ENCODE data around the gene PEPD.

The PEPD gene

GRCh38 chr19:33554391-33554790 lies 32.8 kb upstream of the PEPD start:
- no peak for DNase-seq (ENCODE audit: low read depth)
- H3K4me3 ChIP-seq (replicated peaks; ENCODE audit: low read depth, low read length) = no peak overlapping the region
- TF ChIP-seq, protein P1, sequence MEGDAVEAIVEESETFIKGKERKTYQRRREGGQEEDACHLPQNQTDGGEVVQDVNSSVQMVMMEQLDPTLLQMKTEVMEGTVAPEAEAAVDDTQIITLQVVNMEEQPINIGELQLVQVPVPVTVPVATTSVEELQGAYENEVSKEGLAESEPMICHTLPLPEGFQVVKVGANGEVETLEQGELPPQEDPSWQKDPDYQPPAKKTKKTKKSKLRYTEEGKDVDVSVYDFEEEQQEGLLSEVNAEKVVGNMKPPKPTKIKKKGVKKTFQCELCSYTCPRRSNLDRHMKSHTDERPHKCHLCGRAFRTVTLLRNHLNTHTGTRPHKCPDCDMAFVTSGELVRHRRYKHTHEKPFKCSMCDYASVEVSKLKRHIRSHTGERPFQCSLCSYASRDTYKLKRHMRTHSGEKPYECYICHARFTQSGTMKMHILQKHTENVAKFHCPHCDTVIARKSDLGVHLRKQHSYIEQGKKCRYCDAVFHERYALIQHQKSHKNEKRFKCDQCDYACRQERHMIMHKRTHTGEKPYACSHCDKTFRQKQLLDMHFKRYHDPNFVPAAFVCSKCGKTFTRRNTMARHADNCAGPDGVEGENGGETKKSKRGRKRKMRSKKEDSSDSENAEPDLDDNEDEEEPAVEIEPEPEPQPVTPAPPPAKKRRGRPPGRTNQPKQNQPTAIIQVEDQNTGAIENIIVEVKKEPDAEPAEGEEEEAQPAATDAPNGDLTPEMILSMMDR (IDR thresholded peaks at IDR 0.05; ENCODE audit: low read length, missing control alignments) = no peak

- H3K4me3 ChIP-seq (replicated peaks; ENCODE audit: low read depth, low read length) = no peak overlapping the region
- no peak for DNase-seq (ENCODE audit: low read depth)
- TF ChIP-seq, protein P1 (IDR thresholded peaks at IDR 0.05; ENCODE audit: low read length, missing control alignments) = no peak
Measured at GRCh38 chr19:33553530-33554310, 32.1 kb upstream of the PEPD start.

DNA sequence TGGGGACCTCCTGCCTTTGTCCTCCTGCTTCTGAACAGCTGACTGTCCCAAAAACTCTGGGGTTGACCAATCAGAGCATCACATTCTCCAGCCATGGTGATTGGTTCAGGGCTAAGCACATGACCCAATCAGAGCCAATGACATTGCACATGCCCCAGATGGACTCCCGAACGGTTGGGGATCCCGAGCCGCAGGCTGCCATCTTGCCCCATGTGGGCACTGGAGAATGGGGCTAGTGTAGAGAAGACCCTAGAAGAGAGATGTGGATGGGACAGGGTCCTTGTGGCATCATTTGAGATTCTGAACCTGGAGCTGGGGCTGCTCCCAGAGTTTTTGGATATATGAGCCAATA lies 31.3 kb upstream of the PEPD start:
- TF ChIP-seq, protein P1 (IDR thresholded peaks at IDR 0.05; ENCODE audit: low read length, missing control alignments) = no peak
- no peak for DNase-seq (ENCODE audit: low read depth)
- no peak overlapping the region for H3K4me3 ChIP-seq (replicated peaks; ENCODE audit: low read depth, low read length)

DNA sequence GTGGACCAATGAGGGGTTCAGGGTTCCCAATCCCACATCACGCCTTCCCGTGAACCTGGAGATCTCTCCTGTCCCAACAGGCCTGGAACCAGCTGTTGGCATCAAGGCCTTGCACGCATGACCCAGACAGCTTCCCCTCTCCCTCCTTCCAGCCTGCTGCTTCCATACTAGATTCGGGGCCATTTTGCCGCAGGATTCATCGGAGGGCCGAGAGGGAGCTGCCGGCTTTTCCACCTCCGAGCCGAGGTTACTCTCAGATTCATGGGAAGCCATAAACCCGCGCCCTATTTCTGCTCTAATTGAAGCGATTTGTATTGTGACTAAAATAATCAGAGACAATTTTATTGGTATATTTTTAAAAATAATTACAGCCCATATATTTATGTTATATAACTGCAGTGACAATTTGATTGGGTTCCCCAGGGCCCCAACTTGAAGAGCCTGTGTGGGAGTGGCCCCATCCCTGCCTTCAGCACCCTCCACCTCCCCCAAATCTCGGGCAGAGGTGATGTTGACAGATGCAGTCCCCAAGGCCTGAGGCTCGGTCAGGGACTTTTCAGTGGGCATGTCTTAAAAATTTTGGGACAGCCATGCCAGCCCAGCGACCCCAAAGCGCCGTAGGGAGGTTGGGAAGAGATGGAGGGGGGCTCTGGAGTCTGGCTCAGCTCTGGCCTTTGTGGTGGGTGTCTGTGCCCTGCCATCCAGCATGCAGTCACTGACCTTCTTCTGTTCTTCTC lies 30.8 kb upstream of the PEPD start:
- H3K4me3 ChIP-seq (replicated peaks; ENCODE audit: low read depth, low read length) = no peak overlapping the region
- TF ChIP-seq, protein P1 (IDR thresholded peaks at IDR 0.05; ENCODE audit: low read length, missing control alignments) = no peak
- no peak for DNase-seq (ENCODE audit: low read depth)

GRCh38 chr19:33551676-33552075 lies 30.1 kb upstream of the PEPD start:
- TF ChIP-seq, protein P1 (IDR thresholded peaks at IDR 0.05; ENCODE audit: low read length, missing control alignments) = no peak
- no peak for DNase-seq (ENCODE audit: low read depth)
- H3K4me3 ChIP-seq (replicated peaks; ENCODE audit: low read depth, low read length) = no peak overlapping the region

GRCh38 chr19:33550768-33551167 lies 29.2 kb upstream of the PEPD start:
- no peak overlapping the region for H3K4me3 ChIP-seq (replicated peaks; ENCODE audit: low read depth, low read length)
- TF ChIP-seq, protein P1 (IDR thresholded peaks at IDR 0.05; ENCODE audit: low read length, missing control alignments) = no peak

More at GRCh38 chr19:33550768-33551167, 29.2 kb upstream of the PEPD start:
- no peak for DNase-seq (ENCODE audit: low read depth)
